HUDEP-2 (cell line): Measurements from ENCODE around the gene SLC6A17.

Experiments used
- DNase-seq, 76 experiments: peaks; one replicate each; lab custom pipeline; 2025; ENCODE audit not compliant: unreplicated experiment in 76 of 76; lab: John Stamatoyannopoulos, UW

The SLC6A17 gene

GRCh38 chr1:110172001-110172400, 21.7 kb downstream of the SLC6A17 start:
- no peak for DNase-seq

- DNase-seq, result no peak
These were observed 23.3 kb downstream of the SLC6A17 start for GRCh38 chr1:110173466-110174105.

DNA sequence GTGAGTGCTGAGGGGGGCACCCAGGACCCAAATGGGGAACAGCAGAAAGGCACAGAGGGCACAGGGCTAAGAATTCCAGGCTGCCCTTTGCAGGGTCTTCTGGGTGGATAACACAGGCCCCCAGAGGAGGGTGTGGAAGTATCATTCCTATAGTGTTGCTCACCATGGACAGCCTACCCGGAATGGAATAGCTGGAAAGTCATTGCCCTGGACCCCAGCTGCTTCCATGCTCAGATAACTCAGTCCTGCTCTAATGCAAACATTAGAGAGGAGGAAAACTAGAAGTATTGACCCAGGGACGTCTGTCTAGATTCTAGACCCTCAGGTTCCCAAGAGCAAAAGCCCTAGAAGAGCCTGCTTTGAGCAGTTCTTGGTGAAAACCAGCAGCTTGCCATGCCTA, 24.7 kb downstream of the SLC6A17 start:
- DNase-seq, result no peak

- DNase-seq, result peak in 29 of 76 experiments; percentile 1 to 40 (median 12)
These were observed 26.1 kb downstream of the SLC6A17 start for GRCh38 chr1:110176299-110176956.

DNA sequence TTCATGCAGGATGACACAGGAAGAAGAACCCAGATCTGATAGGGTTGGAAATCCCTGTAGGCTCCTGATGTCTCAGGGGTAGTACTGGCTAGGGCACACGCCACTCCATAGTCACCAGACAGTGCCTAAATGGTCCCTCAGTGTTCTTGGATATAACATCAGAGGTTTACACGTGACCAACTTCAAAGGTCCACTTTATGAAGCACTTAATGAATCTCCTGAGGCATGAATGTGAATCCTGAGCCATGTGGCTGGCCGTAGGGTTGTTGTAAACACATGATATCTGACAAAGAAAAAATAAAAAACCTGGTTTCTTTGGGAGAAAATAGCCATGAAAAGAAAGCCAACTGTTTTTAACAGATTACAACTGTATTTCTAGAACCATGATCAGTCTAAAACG, 27.5 kb downstream of the SLC6A17 start:
- no peak for DNase-seq

DNA sequence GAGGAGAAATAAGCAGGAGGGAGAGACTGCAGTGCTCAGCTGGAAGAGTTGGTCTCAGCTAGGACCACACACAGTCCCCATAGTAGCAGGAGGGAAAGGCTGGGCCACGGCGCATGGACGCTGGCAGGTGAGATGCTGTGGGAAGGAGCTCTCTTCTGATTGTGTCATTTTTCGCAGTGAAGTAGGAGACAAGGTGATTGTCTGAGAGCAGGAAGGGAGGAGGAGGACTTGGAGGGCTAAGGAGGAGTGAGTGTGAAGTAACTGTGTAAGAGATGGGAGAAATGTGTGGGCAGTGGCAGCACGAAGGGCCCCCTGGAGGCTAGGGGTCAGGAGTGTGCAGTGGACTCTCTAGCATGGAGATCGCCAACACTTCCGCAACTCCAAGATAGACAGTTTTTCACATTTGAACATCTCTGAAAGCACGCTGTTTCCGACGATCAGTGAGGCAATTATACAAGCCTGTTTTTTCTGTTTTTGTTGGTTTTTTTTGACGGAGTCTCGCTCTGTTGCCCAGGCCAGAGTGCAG, 33.4 kb downstream of the SLC6A17 start:
- no peak for DNase-seq

GRCh38 chr1:110184446-110184845, 34.2 kb downstream of the SLC6A17 start:
- DNase-seq, result peak in 44 of 76 experiments; percentile 3 to 72 (median 33)

GRCh38 chr1:110185181-110185580, 34.9 kb downstream of the SLC6A17 start:
- no peak for DNase-seq

DNA sequence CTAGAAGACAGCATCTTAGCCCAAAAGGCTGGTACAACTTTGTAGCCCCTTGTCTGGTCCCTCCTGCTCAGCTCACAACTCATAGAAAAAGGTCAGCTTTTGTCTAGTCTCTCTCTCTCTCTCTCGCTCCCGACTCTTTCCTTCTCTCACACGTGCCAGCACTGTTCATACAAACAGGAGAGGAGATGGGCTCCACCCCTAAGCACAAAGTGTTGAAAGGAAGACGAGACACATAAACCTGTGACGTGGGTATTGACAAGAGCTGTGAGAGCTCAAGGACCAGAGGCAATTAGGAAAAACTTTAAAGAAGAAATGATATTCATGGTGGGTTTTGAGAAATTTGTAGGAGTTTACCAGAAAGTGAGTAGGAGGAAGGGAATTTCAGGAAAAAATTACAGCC, 36.3 kb downstream of the SLC6A17 start:
- DNase-seq, result no peak

- DNase-seq, result no peak
These were observed 37.0 kb downstream of the SLC6A17 start for GRCh38 chr1:110187139-110187890.

- no peak for DNase-seq
These were observed 37.8 kb downstream of the SLC6A17 start for GRCh38 chr1:110188035-110188618.

GRCh38 chr1:110189181-110189580, 38.9 kb downstream of the SLC6A17 start:
- DNase-seq, result no peak

DNA sequence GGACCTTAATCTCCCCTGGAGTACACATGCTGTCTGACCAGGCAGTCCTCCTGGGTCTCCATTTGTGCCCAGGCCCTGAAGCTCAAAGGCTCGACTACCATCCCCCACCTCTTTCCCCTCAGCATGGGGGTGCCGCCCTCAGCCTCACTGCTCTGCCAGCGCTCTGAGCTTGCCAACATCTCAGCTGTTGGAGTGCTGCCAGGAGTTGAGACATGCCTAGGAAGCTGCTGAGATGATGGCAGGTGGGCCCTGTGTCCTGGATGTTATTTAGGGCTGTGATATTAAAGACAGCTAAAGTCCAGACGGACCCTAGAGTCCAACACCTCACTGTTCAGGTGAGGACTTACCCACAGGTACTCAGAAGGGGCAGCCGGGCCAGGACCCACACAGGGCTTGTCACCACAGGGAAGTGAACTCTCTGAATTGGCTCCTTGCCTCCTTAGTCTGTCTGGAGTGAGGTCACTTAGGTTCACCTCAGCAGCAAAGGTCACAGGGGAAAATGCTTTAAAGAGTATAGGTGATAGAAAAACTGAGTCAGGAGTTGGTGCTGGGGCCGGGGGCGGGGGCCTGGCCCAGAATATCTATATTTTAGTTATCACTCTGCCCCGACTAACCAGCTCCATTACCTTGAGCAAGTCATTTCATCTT, 40.1 kb downstream of the SLC6A17 start:
- DNase-seq, result peak in 61 of 76 experiments; percentile 5 to 73 (median 42)

DNA sequence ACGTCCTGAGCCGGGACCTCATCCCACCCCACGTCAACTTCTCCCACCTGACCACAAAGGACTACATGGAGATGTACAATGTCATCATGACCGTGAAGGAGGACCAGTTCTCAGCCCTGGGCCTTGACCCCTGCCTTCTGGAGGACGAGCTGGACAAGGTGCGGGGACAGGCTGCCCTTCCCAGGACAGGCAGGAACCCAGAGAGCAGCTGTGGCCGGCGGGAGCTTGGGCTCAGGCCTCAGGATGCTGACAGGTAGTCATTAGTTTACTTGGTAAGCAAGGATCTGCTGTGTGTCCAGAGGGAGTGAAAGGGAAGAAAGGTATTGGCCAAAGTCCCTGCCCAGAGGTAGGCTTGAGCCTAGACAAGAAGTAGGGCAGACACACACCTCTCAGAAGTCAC, 42.2 kb downstream of the SLC6A17 start:
- no peak for DNase-seq

GRCh38 chr1:110195196-110195595, 44.9 kb downstream of the SLC6A17 start:
- no peak for DNase-seq

DNA sequence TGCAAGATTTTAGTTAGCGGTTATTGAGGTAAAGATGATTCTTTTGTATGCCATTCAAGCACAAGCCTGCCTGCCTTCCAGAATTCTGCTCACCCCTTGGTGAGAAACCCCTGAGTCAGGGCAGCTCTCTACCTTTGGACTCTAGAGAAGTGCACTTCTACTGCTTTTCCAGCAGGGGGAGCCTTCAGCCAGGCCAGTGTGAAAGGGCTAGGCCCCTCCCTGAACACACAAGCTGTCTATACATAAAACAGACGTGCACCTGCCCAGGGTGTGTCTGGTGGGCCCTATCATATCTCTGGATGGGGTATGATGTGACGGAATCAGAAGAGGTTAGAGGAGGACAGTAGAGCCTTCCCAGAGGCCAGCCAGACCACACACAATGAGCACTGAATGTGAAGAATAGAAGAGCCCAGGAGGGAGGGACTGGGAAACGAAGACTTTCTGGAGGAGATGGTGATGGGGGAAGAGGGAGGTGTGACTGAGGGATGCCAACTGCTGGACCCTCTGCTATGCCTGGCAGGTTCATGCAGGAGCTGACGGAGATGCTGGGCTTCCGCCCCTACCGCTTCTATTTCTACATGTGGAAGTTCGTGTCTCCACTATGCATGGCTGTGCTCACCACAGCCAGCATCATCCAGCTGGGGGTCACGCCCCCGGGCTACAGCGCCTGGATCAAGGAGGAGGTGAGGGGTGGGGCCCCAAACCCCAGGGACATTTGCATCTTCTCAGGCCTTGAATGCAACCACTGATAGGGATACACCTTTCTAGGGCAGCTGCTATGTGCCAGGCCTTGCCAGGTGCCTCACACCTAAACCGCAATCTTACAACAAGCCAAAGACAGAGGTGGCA, 46.8 kb downstream of the SLC6A17 start:
- DNase-seq, result peak in 40 of 76 experiments; percentile 4 to 57 (median 20)

GRCh38 chr1:110197905-110198629, 47.8 kb downstream of the SLC6A17 start:
- DNase-seq, result no peak

DNA sequence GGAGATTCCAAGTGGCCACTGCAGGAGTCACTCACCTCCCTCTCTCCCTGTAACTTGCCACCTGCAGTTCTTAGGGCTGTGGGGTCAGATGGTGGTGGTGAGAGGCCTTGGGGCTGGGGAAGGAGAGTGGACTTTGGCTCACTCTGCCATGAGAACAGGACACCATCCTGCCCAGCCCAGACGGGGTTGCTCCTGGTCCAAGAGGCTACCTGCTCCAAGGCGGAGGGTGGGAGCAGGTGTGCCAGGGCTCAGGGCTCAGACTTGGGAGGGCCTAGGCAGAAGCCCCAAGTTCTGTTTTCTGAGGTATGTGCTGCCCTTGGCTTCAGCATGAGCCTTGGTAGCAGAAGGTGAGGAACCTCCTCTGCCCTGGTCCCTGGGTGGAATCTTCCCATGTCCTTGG, 48.5 kb downstream of the SLC6A17 start:
- no peak for DNase-seq

DNA sequence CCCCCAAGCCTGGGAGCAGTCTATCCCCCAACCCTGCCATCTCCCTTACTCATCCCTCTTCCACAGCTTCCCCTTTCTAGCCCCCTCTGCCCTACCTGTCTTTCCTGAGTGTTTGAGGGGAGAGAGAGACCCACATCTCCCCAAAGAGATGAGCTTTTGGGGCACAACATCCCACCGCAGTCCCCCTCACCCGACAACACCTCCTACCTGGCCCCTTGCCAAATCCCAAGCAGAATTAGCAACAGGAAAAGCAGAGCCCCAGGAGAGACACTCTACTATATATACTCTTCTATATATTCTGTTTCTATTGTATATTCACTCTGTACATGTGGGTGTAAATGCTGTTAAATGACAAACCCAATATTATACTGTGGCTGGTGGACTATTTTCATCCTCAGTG, 49.9 kb downstream of the SLC6A17 start:
- no peak for DNase-seq
